GM12864 (cell line): ENCODE results near the gene ANTXR1.

ENCODE experiments used
- DNase-seq: peaks from one replicate; pipeline ENCODE4 v3.0.0-alpha.2; 2011; ENCODE audit warnings: low read depth
- H3K4me3 ChIP-seq: 2 replicates; pipeline ENCODE4 v1.5.1; 2011; ENCODE audit warnings: mild to moderate bottlenecking, low read depth, low read length, control low read depth
- TF ChIP-seq, protein P1 (sequence below): IDR thresholded peaks from 2 replicates; pipeline ENCODE4 v1.5.1; 2011; ENCODE audit warnings: low read depth, mild to moderate bottlenecking, moderate library complexity, low read length, control low read depth, inconsistent platforms; ENCODE audit errors: missing control alignments

Gene ANTXR1

DNA sequence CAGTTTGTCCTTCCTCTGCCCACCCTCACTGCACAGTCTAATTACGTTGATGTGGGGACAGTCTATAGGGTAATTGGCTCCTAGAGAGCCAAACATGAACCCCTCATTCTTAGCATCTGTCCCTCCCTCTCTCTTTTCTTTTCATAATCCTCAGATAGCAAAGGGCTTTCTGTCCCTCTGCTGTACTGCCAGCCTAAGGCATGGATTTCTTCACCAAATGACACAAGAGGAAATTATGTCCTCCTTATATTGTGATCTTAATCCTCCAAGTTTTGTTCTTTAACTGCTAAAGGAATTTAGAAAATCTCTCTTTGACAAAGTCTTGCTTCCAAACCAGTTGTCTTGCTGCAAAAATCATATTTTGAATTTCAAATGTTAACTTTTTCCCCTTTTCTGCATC lies 18.5 kb downstream of the ANTXR1 start:
- DNase-seq: no peak
- TF ChIP-seq, protein P1, sequence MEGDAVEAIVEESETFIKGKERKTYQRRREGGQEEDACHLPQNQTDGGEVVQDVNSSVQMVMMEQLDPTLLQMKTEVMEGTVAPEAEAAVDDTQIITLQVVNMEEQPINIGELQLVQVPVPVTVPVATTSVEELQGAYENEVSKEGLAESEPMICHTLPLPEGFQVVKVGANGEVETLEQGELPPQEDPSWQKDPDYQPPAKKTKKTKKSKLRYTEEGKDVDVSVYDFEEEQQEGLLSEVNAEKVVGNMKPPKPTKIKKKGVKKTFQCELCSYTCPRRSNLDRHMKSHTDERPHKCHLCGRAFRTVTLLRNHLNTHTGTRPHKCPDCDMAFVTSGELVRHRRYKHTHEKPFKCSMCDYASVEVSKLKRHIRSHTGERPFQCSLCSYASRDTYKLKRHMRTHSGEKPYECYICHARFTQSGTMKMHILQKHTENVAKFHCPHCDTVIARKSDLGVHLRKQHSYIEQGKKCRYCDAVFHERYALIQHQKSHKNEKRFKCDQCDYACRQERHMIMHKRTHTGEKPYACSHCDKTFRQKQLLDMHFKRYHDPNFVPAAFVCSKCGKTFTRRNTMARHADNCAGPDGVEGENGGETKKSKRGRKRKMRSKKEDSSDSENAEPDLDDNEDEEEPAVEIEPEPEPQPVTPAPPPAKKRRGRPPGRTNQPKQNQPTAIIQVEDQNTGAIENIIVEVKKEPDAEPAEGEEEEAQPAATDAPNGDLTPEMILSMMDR: no peak
- H3K4me3 ChIP-seq: no peak overlapping the region

DNA sequence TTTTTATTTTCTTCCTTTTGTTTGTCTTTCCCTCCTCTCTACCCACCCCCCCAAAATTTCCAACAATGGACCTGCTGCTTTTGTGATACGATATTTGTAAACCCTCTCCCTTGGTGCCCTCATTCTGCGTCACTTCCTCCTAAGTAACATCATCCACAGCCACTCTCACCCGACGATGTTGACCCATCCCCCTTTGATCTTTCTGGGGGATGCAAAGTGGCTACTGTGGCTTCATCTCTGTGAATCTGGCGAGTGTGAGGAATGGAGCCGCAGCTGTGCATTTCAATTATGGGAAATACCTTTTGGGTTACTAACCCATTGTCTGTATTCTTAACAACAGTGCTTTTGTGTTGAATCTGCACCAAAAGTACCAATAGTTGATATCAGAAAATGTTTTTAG lies 19.4 kb downstream of the ANTXR1 start:
- no peak overlapping the region for H3K4me3 ChIP-seq
- no peak for DNase-seq
- TF ChIP-seq, protein P1: no peak

DNA sequence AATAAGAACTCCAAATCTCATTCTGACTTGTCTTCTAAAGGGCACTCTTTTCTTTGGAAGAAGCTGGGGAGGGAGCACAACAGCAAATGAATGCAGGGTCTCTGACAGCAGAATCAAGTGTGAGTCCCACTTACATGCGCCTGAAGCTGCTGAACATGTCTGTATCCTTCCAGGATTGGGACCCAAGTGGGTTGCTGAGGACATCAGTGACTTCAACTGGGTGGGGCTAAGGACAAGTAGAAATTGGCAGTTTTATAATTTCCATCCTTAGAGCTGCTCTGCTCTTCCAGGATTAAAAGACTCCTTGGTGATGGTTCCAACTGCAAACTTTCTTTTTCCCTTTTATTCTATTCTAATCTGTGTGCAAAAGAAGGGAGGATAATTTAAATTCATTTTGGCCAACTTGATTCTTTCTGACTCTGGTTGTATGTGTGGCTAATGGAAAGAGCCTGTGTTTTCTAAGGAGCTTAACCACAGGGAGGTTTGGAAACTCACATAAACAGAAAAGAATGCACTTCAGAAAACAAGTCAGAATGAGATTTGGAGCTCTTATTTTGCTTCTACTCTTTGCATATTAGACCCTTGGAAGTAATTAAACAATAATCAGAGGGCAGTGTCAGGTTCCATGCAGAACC lies 20.6 kb downstream of the ANTXR1 start:
- DNase-seq: no peak
- TF ChIP-seq, protein P1: no peak
- H3K4me3 ChIP-seq: no peak overlapping the region

DNA sequence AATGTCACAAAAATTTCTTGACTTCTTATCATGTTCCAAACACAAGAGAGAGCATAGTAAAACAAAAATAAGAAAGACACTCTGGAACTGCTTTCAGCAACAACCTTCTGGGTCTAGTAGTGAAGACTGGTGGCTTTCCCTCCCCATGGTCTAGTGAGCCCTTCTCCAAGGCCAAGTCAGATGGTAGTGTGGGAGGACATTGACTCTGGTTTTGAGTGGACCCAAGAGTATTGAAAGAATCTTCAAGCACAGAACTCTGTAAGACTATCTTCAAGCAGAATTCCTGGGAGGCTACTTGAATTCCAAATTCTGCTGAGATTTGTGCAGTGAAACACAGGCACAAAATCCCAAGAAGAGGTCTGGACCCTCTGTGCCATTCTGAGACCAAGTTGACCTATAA lies 21.1 kb downstream of the ANTXR1 start:
- TF ChIP-seq, protein P1: no peak
- DNase-seq: no peak
- no peak overlapping the region for H3K4me3 ChIP-seq

DNA sequence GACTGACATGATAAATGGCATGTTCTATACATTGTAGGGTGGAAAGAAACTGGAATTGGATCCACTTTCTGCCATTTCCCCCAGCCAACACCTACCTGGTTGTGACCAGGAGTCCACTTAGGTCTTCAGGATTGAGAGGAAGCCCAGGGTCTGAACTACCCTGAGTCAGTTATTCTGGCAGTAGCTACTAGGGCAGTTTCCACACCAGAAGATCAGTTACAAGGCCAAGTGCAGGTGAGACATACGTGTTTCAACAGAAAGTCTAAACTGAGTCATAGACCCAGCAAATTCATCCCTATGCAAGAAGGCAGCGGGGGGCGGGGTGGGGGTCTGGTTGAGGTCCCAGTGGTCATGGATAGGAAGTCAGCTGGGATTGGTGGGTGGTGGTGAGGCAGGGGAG lies 21.9 kb downstream of the ANTXR1 start:
- TF ChIP-seq, protein P1: no peak
- DNase-seq: no peak
- no peak overlapping the region for H3K4me3 ChIP-seq

DNA sequence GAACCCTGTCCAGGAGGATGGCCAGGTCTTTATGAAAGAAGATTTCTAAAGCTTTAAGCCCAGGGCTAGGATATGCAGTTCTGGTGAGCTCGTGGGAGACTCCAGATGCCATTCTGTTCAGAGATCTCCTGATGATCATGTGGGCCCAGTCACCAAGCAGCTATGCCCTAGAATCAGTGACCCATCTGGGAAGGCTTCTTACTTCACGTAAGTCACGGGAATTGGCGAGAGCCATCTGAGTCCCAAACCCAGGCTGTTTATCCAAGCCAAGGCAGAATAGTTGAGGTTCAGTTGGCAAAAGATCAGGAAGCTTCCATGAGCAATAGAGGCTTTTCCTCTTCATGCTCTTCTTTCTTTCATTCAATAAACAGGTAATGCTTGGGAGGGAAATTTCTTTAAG lies 23.9 kb downstream of the ANTXR1 start:
- TF ChIP-seq, protein P1: no peak
- H3K4me3 ChIP-seq: no peak overlapping the region
- DNase-seq: no peak

DNA sequence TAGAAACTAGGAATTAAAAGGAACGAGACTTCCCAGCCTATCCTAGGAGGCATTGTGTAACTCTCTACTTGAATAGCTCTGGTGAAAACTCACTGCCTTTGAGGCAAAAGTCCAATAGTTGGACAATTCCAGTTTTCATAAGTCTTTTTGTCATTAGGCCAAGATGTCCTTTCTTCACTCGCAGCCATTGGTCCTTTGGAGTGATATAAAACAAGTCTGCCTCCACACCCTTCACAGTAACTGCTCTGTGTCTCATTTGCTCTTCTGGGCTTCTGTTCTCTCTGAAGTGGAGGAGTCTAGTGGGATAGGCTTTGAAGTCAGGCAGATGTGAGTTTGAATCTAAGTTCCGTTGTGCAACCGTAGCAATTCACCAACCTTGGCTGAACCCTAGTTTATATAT lies 28.2 kb downstream of the ANTXR1 start:
- TF ChIP-seq, protein P1: no peak
- DNase-seq: no peak
- no peak overlapping the region for H3K4me3 ChIP-seq
